AG09309 (cell line): ENCODE results near the gene SLC30A9.

Source experiments
- DNase-seq: peaks from one replicate; pipeline ENCODE4 v3.0.0-alpha.2; 2010; ENCODE audit warnings: low read depth
- H3K4me3 ChIP-seq: 2 replicates; pipeline ENCODE4 v1.5.1; 2011; ENCODE audit warnings: mild to moderate bottlenecking, low read depth, low read length, moderate library complexity; ENCODE audit not compliant: control insufficient read depth
- CTCF ChIP-seq: IDR thresholded peaks from 2 replicates; pipeline ENCODE4 v1.5.1; 2011; ENCODE audit warnings: mild to moderate bottlenecking, low read depth, low read length, inconsistent platforms; ENCODE audit not compliant: insufficient read depth, control insufficient read depth; ENCODE audit errors: missing control alignments

SLC30A9 gene

DNA sequence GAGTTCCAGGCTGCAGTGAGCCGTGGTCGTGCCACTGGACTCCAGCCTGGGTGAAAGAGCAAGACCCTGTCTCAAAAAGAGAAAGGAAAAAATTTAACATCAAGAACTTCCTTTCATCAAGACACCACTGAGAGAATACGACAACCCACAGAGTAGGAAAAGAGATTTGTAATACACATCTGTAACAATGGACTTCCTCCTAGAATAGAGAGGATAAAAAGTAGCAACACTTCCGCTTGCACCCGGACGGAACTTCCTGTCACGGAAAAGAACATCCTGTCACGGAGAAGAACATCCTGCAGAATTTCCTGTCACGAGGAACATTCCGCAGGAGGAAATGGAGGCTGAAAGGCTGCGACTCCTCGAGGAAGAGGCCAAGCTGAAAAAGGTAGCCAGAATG is 8.9 kb upstream of the SLC30A9 start, which contains the start of gene DCAF4L1:
Gene DCAF4L1 (plus strand): TSS at position 301 of the 400 bp plus-strand sequence. CDS start 37 bp downstream, at position 338.
- no peak within 1 kb of the TSS for H3K4me3 ChIP-seq
- no peak for DNase-seq
- no peak for TF ChIP-seq CTCF

DNA sequence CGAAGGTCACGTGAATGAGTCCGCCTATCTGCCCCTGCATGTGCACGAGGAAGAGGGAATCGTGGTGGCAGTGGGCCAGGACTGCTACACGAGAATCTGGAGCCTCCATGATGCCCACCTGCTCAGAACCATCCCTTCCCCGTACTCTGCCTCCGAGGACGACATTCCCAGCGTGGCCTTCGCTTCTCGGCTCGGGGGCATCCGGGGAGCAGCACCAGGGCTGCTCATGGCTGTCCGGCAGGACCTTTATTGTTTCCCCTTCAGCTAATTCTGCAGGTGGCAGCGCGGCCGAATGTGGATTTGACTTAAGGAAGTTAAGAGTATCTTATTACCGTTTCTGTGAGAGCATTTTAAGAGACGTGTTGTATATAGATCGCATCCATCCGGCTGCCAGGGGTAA is 7.6 kb upstream of the SLC30A9 start:
- DNase-seq = no peak
- no peak overlapping the region for H3K4me3 ChIP-seq
- TF ChIP-seq CTCF = no peak

- no peak for DNase-seq
- no peak overlapping the region for H3K4me3 ChIP-seq
- TF ChIP-seq CTCF = no peak
These were observed 5.2 kb upstream of the SLC30A9 start for GRCh38 chr4:41985151-41985550.

- TF ChIP-seq CTCF = no peak
- DNase-seq = no peak
These were observed 351 bp upstream of the SLC30A9 start for GRCh38 chr4:41989994-41990364.

DNA sequence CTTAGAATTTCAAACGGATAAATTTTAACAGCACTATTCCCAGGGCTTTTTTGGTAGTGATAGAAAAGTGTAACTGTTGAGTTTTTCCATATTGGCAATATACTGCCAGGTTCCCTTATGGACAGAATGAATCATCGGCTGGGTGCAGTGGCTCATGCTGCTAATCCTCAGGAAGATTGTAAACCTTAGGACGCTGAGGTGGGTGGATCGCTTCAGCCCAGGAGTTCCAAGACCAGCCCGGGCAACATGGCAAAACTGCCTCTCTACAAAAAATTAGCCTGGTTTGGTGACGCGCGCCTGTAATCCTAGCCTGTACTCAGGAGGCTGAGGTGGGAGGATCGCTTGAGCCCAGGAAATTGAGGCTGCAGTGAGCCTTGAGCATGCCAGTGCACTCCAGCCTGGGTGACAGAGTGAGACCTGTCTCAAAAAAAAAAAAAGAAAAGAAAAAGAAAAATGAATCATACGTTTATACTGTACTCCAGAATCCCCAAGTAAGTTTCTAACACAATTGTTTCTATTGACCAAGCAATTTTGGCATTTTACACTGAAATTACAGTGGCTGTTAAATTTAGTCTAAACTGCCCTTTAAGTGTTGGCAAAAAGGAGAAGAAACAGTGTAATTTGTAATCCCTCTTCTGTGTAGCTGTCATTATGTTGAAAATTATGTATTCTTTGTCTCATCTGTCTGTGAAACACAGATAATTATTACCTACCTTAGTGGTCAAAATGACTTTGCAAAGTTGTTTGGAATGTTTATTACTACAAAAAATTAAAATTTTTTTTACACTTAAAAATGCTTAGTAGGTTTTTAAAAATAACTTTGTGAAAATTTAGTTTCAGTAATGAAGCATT is 1.8 kb downstream of the SLC30A9 start:
- no peak overlapping the region for H3K4me3 ChIP-seq
- no peak for TF ChIP-seq CTCF
- no peak for DNase-seq

More at GRCh38 chr4:41989994-41990364, 351 bp upstream of the SLC30A9 start:
- H3K4me3 ChIP-seq = peak overlapping the region; percentile 68

DNA sequence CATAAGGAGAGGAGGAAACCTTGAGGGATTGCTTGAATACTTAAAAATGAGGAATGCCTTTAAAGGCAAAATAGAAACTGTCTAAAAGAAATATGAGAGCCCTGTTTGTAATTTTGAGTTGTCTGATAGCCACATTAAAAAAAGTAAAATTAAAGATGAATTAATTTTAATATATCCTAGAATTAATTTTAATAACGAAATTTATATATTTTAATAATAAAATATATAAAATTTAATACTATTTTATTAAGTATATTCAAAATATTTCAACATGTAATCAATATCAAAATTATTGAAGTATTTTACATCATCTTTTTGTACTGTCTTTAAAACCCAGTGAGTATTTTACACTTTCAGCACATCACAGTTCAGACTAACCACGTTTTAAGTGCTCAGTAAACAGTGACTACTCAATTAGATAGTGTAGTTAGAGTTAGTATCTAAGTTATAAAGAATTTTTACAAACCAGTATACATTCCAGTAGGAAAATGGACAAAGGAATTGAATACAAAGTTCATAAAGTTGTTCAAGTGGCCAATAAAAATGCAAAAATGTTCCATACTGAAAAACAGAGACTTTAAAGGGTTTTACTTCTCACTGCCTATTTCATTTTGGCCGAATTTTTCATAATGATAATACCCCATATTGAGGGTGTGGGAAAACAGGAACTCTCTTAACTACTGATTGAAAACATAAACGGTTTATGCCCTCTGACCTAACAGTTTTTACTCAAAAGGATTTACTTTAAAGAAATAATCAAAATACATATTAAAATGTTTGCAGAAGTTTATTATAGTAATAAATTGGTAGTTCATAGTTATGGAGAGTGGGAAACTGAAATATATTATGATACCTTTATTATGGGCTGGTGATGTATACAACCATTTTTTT is 2.9 kb downstream of the SLC30A9 start:
- no peak for DNase-seq
- TF ChIP-seq CTCF = no peak
- H3K4me3 ChIP-seq = no peak overlapping the region
